22Rv1 (cell line): ENCODE data around the gene PRUNE2.

Source experiments
- H3K27ac ChIP-seq: fragments of 450-650 bp; 2 replicates; pipeline ENCODE4 v1.5.1; 2017
- ZFX ChIP-seq: fragments of 450-650 bp; IDR thresholded peaks from 2 replicates; pipeline ENCODE4 v1.6.1; 2017; ENCODE audit warnings: antibody characterized with exemption, borderline replicate concordance
- TF ChIP-seq, protein P1 (sequence below): fragments of 450-650 bp; IDR thresholded peaks from 2 replicates; pipeline ENCODE4 v1.5.1; 2017; ENCODE audit warnings: mild to moderate bottlenecking

PRUNE2 gene

DNA sequence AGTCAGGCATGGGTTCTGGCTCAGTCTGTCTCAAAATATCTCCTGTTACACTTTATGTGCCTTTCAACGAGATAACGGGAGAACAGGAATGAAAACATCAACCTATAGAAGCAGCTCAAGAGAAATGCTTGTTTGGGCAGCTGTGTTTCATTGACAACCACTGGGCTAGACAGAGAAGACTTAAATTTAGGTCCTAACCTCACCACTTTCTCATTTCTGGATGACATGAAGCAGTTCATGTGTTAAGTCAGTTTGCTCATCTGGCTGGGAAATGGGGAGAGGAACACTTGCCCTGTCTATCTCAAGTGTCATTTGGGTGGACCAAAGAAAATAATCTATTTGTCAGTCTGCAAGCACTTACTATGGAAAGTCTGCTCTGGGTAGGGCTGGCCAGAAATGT, 208.4 kb downstream of the PRUNE2 start:
- no peak overlapping the region for H3K27ac ChIP-seq
- TF ChIP-seq, protein P1, sequence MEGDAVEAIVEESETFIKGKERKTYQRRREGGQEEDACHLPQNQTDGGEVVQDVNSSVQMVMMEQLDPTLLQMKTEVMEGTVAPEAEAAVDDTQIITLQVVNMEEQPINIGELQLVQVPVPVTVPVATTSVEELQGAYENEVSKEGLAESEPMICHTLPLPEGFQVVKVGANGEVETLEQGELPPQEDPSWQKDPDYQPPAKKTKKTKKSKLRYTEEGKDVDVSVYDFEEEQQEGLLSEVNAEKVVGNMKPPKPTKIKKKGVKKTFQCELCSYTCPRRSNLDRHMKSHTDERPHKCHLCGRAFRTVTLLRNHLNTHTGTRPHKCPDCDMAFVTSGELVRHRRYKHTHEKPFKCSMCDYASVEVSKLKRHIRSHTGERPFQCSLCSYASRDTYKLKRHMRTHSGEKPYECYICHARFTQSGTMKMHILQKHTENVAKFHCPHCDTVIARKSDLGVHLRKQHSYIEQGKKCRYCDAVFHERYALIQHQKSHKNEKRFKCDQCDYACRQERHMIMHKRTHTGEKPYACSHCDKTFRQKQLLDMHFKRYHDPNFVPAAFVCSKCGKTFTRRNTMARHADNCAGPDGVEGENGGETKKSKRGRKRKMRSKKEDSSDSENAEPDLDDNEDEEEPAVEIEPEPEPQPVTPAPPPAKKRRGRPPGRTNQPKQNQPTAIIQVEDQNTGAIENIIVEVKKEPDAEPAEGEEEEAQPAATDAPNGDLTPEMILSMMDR, result no peak
- no peak for TF ChIP-seq ZFX

DNA sequence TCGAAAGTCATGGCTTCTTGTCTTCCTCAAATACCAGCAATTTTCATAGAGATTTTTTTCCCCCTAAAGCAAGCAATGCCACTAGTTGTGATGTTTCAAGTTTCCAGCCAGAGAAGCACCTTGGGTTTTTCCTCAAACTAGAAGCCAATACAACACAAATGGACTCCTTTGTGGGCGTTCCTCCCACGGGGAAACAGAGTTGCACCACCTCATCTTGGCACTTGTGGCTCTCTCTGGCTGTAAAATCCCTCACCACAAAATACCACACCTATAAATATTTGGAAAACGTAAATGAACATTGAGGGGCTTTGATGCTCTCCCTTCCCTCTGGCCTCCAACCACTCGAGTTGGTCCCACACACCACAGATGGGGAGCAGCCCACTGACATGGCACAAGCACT, 208.8 kb downstream of the PRUNE2 start:
- TF ChIP-seq, protein P1, result no peak
- TF ChIP-seq ZFX, result no peak
- no peak overlapping the region for H3K27ac ChIP-seq

DNA sequence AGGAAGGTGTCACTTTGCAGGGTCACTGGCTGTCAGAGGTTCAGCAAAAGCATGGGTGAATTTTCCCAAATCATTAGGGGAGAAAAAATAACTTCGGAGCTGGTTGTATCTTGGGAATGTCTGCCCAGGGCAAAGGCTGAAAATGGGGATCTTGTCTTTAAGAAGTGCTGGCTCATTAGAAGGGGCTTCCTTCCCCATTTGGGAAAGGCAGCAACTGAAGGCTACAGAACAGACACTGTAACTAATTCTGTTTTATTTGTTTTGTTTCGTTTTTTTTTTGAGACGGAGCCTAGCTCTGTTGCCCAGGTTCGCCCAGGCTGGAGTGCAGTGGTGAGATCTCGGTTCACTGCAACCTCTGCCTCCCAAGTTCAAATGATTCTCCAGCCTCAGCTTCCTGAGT, 212.0 kb downstream of the PRUNE2 start:
- no peak for TF ChIP-seq ZFX
- TF ChIP-seq, protein P1, result no peak

DNA sequence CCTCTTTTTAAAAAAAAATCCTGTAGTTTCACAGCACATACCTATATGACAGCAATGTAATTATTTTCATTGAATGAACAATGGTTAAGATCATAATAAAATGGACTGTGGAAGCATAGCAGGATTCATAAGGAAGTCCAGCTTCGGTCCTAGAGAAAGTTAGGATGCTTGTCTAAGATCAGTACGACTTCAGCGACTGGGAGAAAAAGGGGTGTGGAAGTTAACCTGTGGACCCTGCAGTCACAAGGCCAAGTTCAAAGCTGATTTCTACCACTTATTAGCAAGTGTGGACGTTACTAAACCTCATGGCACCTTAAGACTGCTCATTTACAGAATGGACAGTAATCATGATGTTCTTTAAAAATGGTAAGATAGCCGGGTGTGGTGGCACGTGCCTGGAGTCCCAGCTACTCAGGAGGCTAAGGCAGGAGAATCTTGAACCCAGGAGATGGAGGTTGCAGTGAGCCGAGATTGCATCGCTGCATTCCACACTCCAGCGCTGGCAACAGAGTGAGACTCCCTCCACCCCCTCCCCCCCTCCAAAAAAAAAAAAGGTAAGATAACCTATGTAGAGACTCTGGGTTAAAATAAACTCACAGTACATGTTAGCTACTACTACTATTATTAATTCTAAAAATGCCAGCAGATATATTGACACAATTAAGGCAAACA, 213.3 kb downstream of the PRUNE2 start:
- H3K27ac ChIP-seq, result no peak overlapping the region
- TF ChIP-seq, protein P1, result no peak
- TF ChIP-seq ZFX, result no peak

More for the DNA sequence above, 212.0 kb downstream of the PRUNE2 start:
- no peak overlapping the region for H3K27ac ChIP-seq

DNA sequence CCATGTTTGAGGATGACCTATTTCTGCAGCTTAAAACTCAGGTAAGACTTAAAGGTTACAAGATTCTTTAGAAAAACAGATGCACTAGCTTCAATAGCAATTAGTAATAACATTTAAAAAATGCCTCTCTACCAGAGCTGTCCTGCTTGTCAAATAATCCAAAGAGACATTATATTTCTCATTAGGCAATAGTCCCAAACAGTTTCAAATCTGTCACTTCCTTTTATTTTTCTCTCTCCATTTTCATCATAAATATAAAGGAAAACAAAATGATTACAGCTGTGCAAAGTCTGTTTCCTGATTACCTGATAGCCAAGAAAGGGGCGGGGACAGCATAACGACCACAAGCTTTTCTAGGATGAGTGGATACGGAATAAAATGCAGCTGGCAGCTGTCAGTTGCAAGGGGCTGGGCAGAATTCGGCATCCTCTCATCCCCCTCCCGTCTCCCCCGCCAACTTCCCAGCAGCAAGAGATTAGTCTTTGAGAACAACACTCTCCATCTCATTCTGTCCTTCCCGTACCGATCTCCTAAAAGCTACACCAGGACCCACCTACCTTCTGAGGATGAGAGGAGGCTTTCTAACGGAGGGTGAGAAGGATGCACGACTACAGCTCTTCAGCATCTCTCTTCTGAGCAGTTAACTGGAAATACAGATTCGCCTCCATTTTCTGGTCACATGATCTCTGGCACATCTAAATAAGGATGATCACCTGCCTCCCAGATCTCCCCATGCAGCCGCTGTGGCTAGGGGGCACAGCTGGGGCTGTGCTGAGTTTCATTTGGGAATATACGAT, 214.2 kb downstream of the PRUNE2 start:
- no peak overlapping the region for H3K27ac ChIP-seq

DNA sequence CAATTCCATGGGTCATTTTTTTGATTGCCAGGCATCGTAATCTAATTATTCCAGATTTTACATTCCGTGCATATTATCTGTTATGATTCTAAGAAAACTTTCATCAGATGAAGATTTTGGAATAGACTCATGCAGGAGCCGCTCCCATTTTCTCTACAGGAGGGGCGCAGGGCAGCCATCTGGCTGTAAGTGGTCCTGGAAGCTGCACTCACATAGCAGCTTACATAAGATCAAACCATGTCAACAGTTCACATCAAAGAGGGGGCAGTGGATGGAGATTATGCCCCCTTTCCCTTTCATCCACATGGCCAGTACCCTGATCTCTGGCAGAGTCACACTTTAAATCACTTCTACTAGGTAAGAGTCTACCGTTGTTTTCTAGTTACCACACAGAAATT, 214.9 kb downstream of the PRUNE2 start:
- H3K27ac ChIP-seq, result no peak overlapping the region
- no peak for TF ChIP-seq ZFX
- TF ChIP-seq, protein P1, result no peak

More for the DNA sequence above, 214.2 kb downstream of the PRUNE2 start:
- no peak for TF ChIP-seq ZFX
- TF ChIP-seq, protein P1, result no peak
